Testis (tissue), 3 donors: Measurements from ENCODE around the gene GIPC3. TPM values are rescaled to one million over a fixed set of nuclear protein-coding genes. Genes with fewer than 3 reads are reported as not detected.

Experiments used
- DNase-seq: peaks from one replicate; pipeline ENCODE4 v3.0.0-alpha.2; 2019
- H3K27ac ChIP-seq, 2 donors: fragments of 200-600 bp; sonication (generic); one replicate each; pipeline ENCODE4 v1.5.1; 2019
- H3K27me3 ChIP-seq: fragments of 200-600 bp; sonication (generic); one replicate; pipeline ENCODE4 v1.5.1; 2019
- H3K36me3 ChIP-seq: fragments of 200-600 bp; sonication (generic); one replicate; pipeline ENCODE4 v1.5.1; 2017; ENCODE audit warnings: low read depth; ENCODE audit errors: missing control alignments
- H3K4me1 ChIP-seq: fragments of 200-600 bp; sonication (generic); one replicate; pipeline ENCODE4 v1.5.1; 2019
- H3K4me3 ChIP-seq, 2 donors: fragments of 200-600 bp; sonication (generic); one replicate each; pipeline ENCODE4 v1.5.1; 2017 to 2019
- H3K9me3 ChIP-seq: fragments of 200-600 bp; sonication (generic); one replicate; pipeline ENCODE4 v1.5.1; 2017
- POLR2A ChIP-seq: fragments of 450-650 bp; IDR thresholded peaks from one replicate; pipeline ENCODE4 v1.6.1; 2017; ENCODE audit warnings: antibody characterized with exemption, mild to moderate bottlenecking, moderate library complexity
- WGBS, 2 donors: methylation state at CpG; one replicate each; pipeline ENCODE4 v1.1.5; 2018; 5-methylcytosine and 5-hydroxymethylcytosine counted together
- intact Hi-C: fragments of 100-400 bp; cut with DNase I; formaldehyde crosslinking; loops from one replicate; pipeline ENCODE4 v1.15.1; 2023; ENCODE audit warnings: low total_unique reads
- polyA plus RNA-seq: library from polyadenylated mRNA; stranded (reverse); fragments of 350-450 nt; fragmentation: Illumina TruSeq; extraction: RNeasy Lipid Tissue Mini Kit (QIAGEN cat#74804); gene quantifications from one replicate; pipeline ENCODE4 v1.2.3, GENCODE V29; 2014; ENCODE audit warnings: low read depth, low replicate concordance; ENCODE audit not compliant: insufficient read depth
- total RNA-seq, 2 donors: library from RNA; depleted of rRNA; stranded (reverse); fragments of >200 nt; gene quantifications; one replicate each; pipeline ENCODE4 v1.2.3, GENCODE V29; 2016
- TF ChIP-seq, protein P1 (sequence below), 3 experiments: fragments of 450-650 bp in 2 of 3; fragments of 200-600 bp in 1 of 3; sonication (generic) in 1 of 3; IDR thresholded peaks; one replicate each; pipeline ENCODE4 v1.5.1; 2016 to 2019; ENCODE audit warnings: antibody characterized with exemption in 3 of 3, mild to moderate bottlenecking in 2 of 3, moderate library complexity in 1 of 3

GIPC3 gene
- total and polyA plus RNA-seq, 3 donors from 2014 or later = 0.50 to 1.5 (median 0.87) TPM

DNA sequence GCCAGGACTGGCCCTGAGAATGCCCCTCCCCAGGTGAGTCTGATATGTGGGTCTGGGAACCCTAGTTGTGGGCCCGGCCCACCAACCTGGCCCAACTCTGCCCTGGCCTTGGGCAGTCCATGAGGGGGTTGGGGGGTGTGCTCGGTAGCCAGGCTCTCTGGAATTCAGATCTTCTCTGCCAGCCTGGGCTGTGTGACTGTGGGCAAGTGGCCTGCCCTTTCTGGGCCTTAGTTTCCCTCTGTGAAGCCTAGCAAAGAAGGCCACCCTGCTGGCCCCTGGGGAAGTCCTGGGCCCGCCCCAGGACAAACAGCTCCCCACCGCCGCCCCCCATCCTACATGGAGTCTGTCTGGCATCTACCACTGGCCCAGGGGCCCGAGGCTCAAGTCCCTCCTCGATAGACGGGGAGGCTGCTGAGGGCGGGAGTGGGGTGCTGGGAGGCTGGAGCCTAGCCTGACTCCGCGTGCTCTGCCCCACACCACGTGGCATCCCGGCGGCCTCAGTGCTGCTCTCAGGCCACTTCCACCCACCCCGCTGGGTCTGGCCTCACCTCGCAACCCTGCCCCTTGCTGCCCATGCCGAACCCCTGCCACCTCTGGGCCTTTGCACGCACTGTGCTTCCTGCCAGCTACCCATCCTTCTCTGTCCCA, 29.7 kb downstream of the GIPC3 start:
- H3K27ac ChIP-seq = no peak overlapping the region
- no peaks in the 10 kb centered on the region for H3K27me3 ChIP-seq
- intact Hi-C loops = loop anchor here (10.0 kb wide), 1 partner anchor 60 kb away; the partner anchor contains the start of gene MFSD12
- no peaks in the 10 kb centered on the region for H3K36me3 ChIP-seq
- no peak overlapping the region for H3K4me3 ChIP-seq
- peaks cover 4% of the 10 kb centered on the region for H3K4me1 ChIP-seq
- 92 to 97% methylated on average over 10 to 17 of the region's 18 CpGs for WGBS, 2 donors
- no peak for TF ChIP-seq POLR2A
- TF ChIP-seq, protein P1, sequence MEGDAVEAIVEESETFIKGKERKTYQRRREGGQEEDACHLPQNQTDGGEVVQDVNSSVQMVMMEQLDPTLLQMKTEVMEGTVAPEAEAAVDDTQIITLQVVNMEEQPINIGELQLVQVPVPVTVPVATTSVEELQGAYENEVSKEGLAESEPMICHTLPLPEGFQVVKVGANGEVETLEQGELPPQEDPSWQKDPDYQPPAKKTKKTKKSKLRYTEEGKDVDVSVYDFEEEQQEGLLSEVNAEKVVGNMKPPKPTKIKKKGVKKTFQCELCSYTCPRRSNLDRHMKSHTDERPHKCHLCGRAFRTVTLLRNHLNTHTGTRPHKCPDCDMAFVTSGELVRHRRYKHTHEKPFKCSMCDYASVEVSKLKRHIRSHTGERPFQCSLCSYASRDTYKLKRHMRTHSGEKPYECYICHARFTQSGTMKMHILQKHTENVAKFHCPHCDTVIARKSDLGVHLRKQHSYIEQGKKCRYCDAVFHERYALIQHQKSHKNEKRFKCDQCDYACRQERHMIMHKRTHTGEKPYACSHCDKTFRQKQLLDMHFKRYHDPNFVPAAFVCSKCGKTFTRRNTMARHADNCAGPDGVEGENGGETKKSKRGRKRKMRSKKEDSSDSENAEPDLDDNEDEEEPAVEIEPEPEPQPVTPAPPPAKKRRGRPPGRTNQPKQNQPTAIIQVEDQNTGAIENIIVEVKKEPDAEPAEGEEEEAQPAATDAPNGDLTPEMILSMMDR (IDR thresholded peaks at IDR 0.05) = no peak
- DNase-seq = no peak
- H3K9me3 ChIP-seq = no peaks in the 10 kb centered on the region

DNA sequence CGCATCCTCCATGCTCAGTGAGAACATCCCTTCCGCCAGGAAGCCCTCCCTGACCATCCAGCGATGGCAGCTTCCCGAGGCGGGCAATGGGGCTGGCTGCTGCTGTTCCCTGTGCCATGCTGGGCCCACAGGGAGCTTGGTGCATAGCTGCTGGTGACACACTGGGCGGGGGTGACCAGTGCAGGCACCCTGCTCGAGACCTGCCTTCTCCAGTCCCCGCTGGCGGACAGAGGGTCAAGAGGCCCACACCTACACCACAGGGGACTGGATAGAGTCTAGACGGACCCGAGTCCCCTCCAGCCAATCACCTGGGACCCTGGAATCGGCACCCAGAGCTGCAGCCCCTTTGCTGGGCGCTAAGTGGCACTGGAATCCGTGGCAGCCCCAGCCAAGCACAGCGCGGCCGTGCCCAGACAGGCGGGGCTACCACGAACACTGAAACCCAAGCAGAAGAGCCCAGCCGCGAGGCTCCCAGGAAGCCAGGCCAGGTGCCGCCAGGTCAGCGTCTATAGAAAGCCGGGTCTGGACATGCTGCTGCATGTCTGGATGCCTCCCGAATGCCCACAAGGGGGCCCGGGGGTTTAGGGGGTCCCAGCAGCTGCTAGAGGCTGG, 30.4 kb downstream of the GIPC3 start:
- TF ChIP-seq POLR2A = no peak
- TF ChIP-seq, protein P1 (IDR thresholded peaks at IDR 0.05) = no peak
- H3K4me3 ChIP-seq = no peak overlapping the region
- no peak overlapping the region for H3K27ac ChIP-seq
- no peaks in the 10 kb centered on the region for H3K36me3 ChIP-seq
- no peaks in the 10 kb centered on the region for H3K27me3 ChIP-seq
- H3K9me3 ChIP-seq = no peaks in the 10 kb centered on the region
- 94 to 100% methylated on average over 3 to 23 of the region's 26 CpGs for WGBS, 2 donors
- no peak for DNase-seq
- intact Hi-C loops = loop anchor here (10.0 kb wide), 1 partner anchor 61 kb away; the partner anchor contains the start of gene MFSD12
- H3K4me1 ChIP-seq = no peaks in the 10 kb centered on the region

GRCh38 chr19:3617463-3617862, 32.2 kb downstream of the GIPC3 start:
- TF ChIP-seq POLR2A = no peak
- TF ChIP-seq, protein P1 (IDR thresholded peaks at IDR 0.05) = no peak
- H3K27me3 ChIP-seq = no peaks in the 10 kb centered on the region
- intact Hi-C loops = loop anchor here (10.0 kb wide), 1 partner anchor 63 kb away; the partner anchor contains the start of gene MFSD12
- DNase-seq = no peak
- H3K4me1 ChIP-seq = no peaks in the 10 kb centered on the region
- H3K36me3 ChIP-seq = no peaks in the 10 kb centered on the region
- no peak overlapping the region for H3K4me3 ChIP-seq
- H3K27ac ChIP-seq = no peak overlapping the region
- WGBS, 2 donors = 76 to 81% methylated on average over 13 to 19 of the region's 19 CpGs
- H3K9me3 ChIP-seq = no peaks in the 10 kb centered on the region

DNA sequence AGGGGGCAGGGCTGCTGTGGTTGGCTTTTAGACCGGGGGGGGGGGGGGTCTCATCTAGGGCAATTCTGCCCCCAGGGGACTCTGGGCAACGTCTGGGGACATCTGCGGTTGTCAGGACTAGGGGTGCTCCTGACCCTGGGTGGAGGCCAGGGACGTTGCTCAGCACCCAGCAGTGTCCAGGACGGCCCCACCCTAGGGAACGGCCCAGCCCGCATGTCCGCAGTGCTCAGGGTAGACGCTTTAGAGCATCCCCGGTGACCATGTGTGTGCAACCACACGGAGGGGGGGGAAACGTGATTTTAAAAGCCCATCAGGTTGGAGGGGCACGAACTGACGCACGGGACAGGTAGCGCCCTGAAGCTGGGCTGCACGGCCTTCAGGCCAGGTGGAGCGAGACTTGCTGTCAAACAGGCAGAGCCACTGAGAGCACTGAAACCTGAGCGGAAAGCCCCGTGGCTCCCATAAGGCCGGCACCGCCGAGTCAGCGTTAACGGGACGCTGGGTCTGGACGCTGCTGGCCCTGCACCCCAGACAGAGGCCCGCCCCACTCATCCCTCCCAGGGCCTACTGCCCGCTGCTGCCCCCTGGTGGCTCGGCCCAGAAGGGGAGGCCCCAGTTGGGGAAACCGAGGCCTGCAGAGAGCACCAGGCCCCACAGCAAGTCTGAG, 33.0 kb downstream of the GIPC3 start:
- H3K9me3 ChIP-seq = no peaks in the 10 kb centered on the region
- 52 to 70% methylated on average over 11 to 27 of the region's 31 CpGs for WGBS, 2 donors
- no peak overlapping the region for H3K4me3 ChIP-seq
- peak; percentile 66 for DNase-seq
- no peaks in the 10 kb centered on the region for H3K27me3 ChIP-seq
- H3K4me1 ChIP-seq = no peaks in the 10 kb centered on the region
- TF ChIP-seq, protein P1 (IDR thresholded peaks at IDR 0.05) = peak; percentile 86 to 92 (median 89)
- TF ChIP-seq POLR2A = no peak
- intact Hi-C loops = loop anchor here (10.0 kb wide), 1 partner anchor 63 kb away; the partner anchor contains the start of gene MFSD12
- H3K36me3 ChIP-seq = no peaks in the 10 kb centered on the region
- H3K27ac ChIP-seq = no peak overlapping the region
